ENCODE data around the gene MINPP1.

Gene MINPP1

DNA sequence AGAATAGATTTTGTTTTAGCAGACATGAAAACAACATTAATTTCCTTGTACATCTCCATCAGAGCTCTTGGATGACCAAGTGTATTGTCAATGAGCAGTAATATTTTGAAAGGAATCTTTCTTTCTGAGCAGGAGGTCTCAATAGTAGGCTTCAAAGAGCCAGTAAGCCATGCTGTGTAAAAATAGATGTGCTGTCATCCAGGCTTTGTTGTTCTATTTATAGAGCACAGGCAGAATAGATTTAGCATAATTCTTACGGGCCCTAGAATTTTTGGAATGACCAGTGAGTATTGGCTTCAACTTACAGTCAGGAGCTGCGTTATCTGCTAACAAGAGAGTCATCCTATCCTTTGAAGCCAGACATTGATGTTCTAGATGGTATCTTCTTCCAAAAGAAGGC is 19.0 kb downstream of the MINPP1 start:
- no peak for DNase-seq

DNA sequence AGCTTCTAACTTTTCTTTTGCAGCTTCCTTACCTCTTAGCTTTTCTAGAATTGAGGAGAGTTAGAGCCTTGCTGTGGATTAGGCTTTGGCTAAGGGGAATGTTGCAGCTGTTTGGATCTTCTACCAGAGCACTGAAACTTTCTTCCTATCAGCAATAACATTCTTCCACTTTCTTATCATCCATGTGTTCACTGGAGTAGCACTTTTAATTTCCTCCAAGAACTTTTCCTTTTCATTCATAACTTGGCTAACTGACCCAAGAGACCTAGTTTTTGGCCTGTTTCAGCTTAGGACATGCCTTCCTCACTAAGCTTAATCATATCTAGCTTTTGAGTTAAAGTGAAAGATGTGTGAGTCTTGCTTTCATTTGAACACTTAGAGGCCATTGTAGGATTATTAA is 19.6 kb downstream of the MINPP1 start:
- no peak for DNase-seq

DNA sequence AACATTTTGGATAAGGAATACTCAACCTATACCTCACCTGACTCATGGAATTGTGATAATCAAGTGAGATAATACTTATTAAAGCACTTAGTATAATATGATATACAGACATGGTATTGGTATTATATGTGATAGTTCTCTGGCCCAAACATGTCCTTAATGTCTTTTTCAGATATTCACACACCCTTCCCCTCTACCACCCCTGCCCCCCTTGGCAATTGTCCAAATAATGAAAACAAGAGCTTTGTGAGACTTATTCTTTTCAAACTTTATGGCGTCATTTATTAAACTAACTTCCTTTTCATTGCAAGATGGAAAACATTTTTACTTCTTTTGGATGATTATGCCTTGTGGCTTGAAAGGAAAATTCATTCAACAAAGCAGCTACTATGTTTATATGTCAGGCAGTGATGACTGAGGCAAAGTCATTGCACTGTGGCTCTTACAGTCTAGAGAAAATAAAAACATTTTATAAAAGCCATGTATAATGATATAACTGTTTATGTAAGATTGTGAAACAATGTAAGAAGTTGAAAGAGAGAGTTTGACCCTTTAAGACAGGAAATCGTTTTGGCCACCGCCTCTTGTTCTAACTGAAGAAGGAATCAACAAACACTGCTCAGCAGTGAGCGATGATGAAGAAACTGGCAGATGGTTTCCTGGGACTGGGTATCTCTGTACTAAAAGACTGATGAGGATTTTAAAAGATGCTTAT is 27.4 kb downstream of the MINPP1 start:
- no peak for DNase-seq

DNA sequence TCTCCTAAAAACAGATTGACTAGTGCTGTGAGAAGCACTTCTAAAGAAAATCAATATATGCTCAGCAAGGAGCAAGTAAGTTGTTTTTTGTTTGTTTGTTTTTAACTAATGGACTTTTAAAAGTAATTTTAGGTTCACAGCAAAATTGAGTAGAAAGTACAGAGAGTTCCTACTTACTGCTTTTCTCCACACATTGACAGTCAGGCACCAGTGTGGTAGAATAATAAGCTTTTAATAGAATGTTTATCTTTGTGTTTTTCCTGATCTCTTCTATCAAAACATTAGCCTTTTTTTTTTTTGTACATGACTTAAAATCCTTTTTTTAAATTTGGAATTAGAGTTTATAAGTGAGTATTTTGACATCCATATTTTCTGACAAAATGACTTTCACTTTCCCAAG is 28.0 kb downstream of the MINPP1 start:
- DNase-seq: no peak

DNA sequence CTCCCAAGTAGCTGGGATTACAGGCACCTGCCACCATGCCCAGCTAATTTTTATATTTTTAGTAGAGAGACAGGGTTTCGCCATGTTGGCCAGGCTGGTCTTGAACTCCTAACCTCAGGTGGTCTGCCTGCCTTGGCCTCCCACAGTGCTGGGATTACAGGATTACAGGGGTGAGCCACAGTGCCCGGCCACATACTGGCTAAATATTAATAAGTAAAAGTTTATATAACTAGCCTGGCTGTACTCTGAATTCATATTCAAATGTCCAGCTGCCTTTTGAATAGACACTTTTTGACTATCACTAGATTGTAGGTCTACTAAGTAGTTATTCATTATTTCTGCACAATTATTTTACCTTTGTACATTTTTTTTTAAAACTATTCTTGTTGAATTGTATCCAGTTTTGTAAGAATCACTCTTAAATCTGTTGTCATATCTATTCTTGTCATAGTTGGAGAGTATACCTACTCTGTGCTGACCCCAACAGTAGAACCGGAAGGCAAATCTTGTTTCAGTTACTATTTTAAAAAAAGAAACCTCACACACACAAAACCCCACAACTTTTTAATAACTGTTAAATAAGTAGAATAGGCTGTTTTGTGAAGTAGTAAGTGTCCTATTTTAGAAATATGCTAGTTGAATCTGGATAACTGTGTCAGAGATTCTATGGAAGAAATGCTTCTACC is 29.6 kb downstream of the MINPP1 start:
- no peak for DNase-seq

DNA sequence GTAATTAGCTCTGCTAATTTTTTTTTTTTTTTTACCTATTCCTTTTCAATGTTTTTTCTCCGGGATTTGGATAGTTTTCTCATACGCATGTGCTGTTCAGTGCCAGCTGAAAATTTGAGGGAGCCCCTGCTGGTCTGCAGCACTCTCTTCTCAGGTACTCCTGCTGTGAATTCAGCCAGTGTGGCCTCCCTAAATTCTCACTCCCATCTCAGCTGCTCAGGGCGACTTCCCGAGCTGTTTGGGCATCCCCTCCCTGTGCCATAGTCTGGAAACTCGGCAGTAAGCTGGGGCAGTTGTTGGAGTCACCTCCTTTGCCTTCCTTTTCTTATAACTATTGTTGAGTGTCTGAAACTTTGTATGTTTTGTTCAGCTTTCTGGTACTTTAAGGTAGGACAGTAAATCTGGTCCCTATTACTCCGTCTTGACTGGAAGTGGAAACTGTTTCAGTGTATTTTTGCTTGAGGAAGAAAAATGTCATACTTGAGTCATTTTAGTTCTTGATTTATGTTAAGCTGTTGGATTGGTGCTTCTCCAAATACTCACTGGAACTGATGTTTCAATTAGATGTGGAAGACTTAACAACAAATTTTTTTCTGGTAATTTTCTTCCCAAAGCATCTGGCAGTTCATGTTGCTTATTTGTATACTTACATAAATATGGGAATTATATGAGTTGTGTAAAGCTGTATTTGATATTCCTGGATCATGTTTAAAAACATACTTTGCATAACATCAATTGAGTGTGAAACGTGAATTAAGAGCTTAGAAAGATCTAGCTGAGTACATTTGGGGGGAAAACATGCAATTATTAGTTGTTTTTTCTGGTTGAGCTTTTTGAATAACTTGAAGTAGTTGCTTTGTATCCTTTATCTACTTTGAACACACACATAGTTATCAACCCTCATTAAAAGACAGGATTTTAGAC is 33.7 kb downstream of the MINPP1 start:
- no peak for DNase-seq

DNA sequence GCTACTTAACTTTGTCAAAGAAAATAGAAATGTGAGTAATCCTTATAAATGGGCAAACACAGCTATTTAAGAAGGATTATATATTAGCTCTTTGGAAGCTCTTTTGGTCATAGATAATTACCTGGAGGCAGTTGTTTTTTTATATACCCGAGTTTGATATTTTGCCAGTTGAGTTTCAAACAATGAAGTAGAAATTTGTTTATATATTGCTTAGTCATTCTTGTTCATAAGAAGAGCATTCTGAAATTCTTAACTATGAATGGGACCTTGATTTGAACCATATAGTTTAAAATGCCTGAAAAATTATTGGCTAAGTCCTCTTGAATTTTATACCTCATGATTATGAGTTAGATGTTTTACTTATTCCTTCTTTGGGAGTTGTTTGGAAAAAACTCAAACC is 36.4 kb downstream of the MINPP1 start:
- DNase-seq: no peak

DNA sequence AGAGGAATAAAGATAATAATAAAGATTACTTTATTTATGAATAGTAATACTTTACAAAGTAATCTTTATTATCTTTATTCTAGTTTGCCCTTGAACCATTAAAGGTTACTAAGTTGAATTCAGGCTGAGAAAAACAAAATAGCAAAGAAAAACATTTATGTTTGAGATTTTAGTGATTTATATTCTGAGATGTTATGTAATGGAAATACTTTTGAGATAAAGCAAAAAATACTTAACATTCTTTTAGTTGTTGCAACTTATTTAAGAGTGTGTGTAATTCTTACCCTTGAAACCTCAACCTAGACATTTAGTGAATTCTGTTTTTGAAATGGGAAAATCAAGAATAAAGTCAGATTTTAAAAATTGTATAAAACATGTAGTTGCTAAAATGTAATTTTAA is 40.0 kb downstream of the MINPP1 start:
- no peak for DNase-seq

DNA sequence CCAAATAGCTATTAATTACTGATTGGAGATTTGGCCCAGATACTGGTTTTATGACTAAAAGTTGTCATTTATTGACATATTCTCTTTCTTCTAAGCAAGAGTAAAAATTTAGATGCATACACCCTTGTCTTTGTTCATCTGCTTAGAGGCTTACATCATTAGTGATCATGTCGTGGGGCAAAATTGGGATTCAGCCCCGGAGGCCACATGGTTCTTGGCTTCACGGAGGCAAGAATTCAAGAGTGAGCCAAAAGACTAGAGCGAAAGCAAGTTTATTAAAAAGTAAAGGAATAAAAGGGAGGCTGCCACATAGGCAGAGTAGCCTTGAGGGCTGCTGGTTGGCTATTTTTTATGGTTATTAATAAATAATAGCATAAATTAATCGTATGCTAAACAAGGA is 41.1 kb downstream of the MINPP1 start:
- DNase-seq: no peak

DNA sequence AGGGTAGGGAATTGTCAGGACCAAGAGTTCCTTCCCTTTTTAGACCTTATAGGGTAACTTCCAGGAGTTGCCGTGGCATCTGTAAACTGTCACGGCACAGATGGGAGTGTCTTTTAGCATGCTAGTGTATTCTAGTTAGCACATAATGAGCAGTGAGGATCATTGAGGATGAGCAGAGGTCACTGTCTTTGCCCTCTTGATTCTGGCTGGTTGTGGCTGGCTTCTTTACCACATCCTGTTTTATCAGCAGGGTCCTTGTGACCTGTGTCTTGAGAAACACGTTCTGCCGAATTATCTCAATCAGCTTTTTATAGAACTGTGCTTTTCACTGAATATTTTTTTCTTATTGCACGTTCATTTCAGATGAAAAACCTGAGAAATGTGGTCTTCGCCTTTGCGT is 41.5 kb downstream of the MINPP1 start:
- peak; percentile 16 for DNase-seq

DNA sequence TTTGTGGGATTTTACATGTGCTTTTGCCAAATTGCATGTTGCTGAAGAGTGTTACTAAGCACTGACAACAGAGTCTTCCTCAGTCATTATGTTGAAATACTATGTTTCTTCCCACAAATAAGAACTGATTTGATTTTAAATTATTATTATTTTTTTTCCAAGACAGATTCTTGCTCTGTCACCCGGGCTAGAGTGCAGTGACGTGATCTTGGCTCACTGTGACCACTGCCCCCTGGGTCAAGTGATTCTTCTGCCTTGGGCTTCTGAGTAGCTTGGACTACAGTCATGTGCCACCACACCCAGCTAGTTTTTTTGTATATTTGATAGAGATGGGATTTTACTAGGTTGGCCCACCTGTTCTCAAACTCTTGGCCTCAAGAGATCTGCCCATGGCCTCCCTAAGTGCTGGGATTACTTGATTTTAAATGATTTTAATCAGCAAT is 42.3 kb downstream of the MINPP1 start:
- DNase-seq: no peak

DNA sequence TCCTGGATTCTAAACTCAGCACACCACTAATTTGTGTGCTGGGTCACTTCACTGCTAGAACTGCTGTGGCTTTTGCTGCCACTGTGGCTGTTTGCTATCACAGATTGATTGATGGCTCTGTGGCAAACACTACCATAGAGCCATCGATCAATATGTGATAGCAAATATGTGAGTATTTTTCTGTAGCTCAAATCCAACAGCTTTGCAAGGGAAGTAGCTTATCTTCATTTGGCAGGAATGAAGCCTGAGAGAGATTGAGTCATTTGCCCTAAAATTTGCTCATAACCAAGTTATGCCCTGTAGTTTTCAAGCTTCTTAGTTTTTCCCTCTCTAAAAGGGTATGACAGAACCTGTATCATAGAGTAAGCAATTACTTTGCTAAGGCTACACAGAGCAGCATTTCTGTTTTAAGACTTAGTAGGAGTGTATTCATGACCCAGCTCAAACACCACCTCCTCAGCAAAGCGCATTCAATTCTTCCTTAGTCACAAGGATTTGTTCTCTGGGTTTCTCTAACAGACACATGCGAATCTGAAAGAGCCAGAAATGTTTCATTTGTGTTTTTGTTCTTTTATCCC is 43.1 kb downstream of the MINPP1 start:
- no peak for DNase-seq

DNA sequence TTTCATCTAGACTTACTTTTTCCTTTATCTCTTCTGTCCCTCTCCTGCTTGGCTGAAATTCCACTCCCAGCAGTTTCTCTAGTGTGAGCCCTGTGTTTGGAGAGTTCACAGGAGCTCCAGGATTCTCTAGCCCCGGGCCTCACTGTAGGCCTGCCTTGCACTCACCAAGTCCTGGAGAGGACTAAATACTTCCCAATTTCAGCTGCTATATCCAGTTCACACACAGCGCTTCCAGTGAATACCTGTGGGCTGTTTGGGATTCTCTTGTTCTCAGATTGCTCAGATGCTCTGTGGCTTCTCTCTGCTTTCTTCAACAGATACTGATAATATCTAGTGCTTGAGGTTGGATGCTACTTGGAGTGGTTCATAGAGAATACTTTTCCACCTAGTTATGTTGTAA is 46.0 kb downstream of the MINPP1 start:
- DNase-seq: no peak

DNA sequence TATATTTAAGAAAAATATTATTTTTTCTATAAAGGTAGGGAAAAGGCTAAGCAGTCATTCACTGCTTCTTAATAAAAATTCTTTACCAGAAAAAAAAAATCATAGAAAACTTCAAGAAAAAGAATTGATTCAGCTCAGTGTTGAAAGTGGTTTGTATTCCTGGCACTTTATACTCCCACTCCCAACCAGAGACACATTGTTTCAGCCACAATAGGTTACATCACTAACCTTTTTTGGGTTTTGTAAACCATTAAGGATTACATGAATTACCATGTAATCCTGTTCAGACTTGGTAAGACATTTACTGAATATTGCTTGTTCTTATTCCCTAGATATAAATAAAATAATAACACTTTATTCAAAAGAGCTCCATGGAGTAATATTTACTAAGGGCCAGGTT is 46.6 kb downstream of the MINPP1 start:
- no peak for DNase-seq

DNA sequence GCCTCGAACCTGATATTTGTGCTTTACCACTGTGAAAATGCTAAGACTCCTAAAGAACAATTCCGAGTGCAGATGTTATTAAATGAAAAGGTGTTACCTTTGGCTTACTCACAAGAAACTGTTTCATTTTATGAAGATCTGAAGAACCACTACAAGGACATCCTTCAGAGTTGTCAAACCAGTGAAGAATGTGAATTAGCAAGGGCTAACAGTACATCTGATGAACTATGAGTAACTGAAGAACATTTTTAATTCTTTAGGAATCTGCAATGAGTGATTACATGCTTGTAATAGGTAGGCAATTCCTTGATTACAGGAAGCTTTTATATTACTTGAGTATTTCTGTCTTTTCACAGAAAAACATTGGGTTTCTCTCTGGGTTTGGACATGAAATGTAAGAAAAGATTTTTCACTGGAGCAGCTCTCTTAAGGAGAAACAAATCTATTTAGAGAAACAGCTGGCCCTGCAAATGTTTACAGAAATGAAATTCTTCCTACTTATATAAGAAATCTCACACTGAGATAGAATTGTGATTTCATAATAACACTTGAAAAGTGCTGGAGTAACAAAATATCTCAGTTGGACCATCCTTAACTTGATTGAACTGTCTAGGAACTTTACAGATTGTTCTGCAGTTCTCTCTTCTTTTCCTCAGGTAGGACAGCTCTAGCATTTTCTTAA is 47.7 kb downstream of the MINPP1 start:
- no peak for DNase-seq

DNA sequence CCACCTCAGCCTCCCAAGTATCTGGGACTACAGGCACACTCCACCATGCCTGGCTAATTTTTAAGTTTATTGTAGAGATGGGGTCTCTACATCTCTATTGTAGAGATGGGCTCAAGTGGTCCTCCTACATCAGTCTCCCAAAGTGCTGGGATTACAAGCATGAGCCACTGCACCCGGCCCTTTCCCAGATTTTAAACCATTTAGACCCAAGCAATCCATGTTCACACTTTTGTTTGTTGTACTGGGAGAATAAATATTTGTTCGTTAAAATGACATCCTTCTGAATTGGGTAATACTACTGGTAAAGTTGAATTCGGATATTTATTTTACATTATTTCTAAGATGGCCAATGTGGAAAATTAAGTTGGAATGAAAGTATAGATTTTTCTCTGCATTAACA is 52.7 kb downstream of the MINPP1 start:
- DNase-seq: no peak

DNA sequence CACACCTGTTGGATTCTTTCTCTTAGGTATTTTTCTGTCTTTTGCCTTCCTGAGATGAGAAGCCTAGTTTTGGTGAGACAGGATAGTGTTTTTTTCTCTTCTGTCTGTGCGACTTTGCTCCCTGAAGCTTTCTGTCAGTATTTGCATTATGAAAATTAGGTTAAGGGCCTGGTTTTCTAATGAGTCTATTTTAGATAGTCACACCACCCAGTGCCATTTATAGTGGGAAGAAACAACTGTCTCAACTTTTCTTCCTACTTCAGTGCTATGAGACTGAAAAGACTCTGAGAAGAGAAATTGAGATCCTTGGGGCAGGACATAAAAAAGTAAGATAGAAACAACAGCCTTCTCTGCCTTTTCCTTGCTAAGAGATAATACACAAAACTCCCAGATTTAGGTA is 53.6 kb downstream of the MINPP1 start:
- no peak for DNase-seq

DNA sequence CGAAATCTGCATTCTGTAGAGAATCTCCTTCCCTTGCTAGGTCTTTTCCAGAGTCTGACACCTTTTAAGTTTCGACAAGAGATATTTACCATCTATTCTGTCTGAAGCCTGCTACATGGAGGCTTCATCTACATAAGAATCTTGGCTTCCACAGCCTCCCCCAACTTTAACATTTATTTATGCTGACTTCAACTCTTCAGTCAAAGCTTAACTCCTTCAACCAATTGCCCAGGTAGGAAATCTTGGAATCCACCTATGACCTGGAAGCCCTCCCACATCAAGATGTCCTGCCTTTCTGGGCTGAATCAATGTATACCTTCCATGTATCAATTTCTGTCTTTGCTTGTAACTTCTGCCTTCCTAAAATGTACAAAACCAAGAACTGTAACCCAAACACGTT is 54.7 kb downstream of the MINPP1 start:
- DNase-seq: no peak

DNA sequence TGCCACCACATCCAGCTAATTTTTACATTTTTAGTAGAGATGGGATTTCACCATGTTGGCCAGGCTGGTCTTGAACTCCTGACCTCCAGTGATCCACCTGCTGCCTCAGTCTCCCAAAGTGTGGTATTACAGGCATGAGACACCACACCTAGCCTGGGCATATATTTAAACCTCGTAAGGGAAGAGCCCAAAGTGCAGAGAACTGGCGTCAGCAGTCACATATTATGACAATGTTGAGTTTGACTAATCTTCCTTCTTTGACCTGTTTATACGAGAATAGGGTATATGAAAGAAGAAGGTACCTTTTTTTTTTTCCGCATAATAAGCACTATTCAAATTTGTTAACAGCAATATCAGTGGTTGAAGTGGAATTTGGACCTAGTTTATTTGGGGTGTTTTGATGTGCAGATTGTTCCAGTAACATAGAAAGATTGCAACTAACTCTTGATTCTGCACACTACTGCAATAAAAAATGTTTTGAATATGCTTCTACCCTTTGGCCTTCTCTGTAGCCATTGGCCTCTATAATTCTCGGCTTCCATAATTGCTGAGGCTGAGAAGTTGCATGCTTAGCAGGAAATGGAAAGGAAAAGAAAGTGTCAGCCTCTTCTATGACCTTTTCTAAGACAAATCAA is 55.9 kb downstream of the MINPP1 start:
- DNase-seq: no peak

DNA sequence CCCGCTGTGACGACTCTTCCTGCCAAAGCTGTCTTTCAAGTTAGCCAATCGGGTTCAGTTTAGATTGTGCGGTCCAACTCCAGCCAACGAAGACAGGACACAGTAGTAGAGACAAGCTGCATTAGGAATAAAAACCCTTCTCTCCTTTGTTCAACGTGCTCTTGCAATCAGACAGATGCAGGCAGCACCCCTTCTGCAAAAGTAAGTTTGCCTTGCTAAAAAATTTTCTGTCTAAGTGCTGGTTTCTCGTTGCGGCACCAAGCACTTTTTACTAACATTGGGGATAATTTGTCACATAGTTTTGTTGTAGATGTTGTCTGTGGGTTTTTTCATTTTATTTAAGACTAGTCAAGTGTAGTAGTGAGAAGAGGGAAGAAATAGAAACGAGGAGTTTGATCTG is 58.1 kb downstream of the MINPP1 start:
- no peak for DNase-seq

DNA sequence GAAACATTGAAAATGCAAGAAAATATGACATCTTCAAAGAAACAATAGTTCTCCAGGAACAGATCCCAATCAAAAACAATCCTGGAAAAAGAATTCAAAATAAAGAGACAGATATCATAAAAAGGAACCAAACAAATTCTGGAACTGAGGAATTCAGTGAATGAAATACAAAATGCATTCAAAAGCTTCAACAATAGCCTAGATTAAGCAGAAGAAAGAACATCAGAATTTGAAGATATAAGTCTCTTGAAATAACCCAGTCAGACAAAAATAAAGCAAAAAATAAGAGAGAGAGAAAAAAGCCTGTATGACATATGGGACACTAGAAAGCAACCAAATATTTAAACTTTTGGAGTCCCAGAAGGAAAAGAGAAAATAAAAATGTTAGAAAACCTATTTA is 60.3 kb downstream of the MINPP1 start:
- DNase-seq: no peak

DNA sequence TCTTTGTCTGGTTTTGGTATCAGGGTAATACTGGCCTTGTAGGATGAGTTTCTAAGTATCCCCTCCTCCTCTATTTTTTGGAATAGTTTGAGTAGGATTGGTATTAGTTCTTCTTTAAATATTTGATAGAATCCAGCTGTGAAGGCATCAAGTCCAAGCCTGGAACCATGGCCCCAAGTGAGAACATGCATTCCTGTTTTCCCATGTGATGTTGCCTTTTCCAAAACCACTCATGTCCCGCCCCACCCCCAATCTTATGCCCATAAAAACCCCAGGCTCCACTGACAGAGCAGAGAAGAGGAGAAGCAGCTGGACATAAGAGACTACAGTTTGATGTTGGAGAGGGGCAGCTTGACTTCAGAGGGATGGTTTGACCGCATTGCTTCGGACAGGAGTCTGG is 71.2 kb downstream of the MINPP1 start:
- DNase-seq: no peak
